K562 (cell line): ENCODE data around the gene RUVBL2. TPM values are rescaled to one million over a fixed set of nuclear protein-coding genes. Genes with fewer than 3 reads are reported as not detected.

Experiments
- BCL6 ChIP-seq: fragments of 250-450 bp; sonication (Bioruptor Pico); IDR thresholded peaks from 2 replicates; pipeline ENCODE4 v1.4.0; 2020
- CBX3 ChIP-seq, 2 experiments: IDR thresholded peaks; 1 replicate in 1 of 2; 2 replicates in 1 of 2; pipeline ENCODE4 v1.6.1; 2012; ENCODE audit warnings: inconsistent platforms in 2 of 2, low read length in 2 of 2, borderline replicate concordance in 1 of 2, control low read depth in 1 of 2
- FOXK2 ChIP-seq, 2 experiments: fragments of 450-650 bp; IDR thresholded peaks in 1 of 2; conservative IDR thresholded peaks in 1 of 2; 2 replicates each; pipeline ENCODE4 v1.6.1; 2016; ENCODE audit warnings: low read depth in 2 of 2, mild to moderate bottlenecking in 1 of 2
- FUS ChIP-seq: fragments of 200-400 bp; formaldehyde crosslinking; optimal IDR thresholded peaks from 2 replicates; pipeline ENCODE3; 2017; ENCODE audit warnings: low read depth, low read length
- GTF2B ChIP-seq: IDR thresholded peaks from 2 replicates; pipeline ENCODE4 v1.6.1; 2011; ENCODE audit not compliant: insufficient read length; ENCODE audit errors: extremely low read depth
- HIVEP1 ChIP-seq: fragments of 250-450 bp; sonication (Bioruptor Pico); IDR thresholded peaks from 2 replicates; pipeline ENCODE4 v1.4.0; 2020; ENCODE audit warnings: mild to moderate bottlenecking
- HMBOX1 ChIP-seq: sonication (generic); IDR thresholded peaks from 2 replicates; pipeline ENCODE4 v1.6.1; 2016
- ID3 ChIP-seq, 2 experiments: fragments of 250-450 bp in 1 of 2; fragments of 450-650 bp in 1 of 2; sonication (Bioruptor Pico) in 1 of 2; IDR thresholded peaks; 2 replicates each; pipeline versions ENCODE4 v1.6.1 to v1.8.0; 2016 to 2021; ENCODE audit warnings: mild to moderate bottlenecking in 2 of 2, moderate library complexity in 2 of 2, missing compliant biosample characterization in 1 of 2, missing genetic modification characterization in 1 of 2
- KAT2B ChIP-seq: IDR thresholded peaks from one replicate; pipeline ENCODE4 v1.6.1; 2012; ENCODE audit warnings: low read depth, mild to moderate bottlenecking, control low read depth, inconsistent platforms, low read length, moderate library complexity
- NFRKB ChIP-seq: fragments of 450-650 bp; IDR thresholded peaks from 2 replicates; pipeline ENCODE4 v1.6.1; 2016; ENCODE audit warnings: low read depth
- RBM25 ChIP-seq: fragments of 200-400 bp; formaldehyde crosslinking; IDR thresholded peaks from 2 replicates; pipeline ENCODE4 v1.6.1; 2018; ENCODE audit warnings: low read length, low read depth, moderate library complexity; ENCODE audit not compliant: severe bottlenecking
- RFX7 ChIP-seq: fragments of 250-450 bp; sonication (Bioruptor Pico); IDR thresholded peaks from 2 replicates; pipeline ENCODE4 v1.5.1; 2021; ENCODE audit warnings: mild to moderate bottlenecking
- RHOXF2B ChIP-seq: fragments of 250-450 bp; sonication (Bioruptor Pico); conservative IDR thresholded peaks from 2 replicates; pipeline ENCODE4 v1.5.1; 2021
- SLC30A9 ChIP-seq: fragments of 250-450 bp; sonication (Bioruptor Pico); IDR thresholded peaks from 2 replicates; pipeline ENCODE4 v1.8.0; 2022; ENCODE audit warnings: mild to moderate bottlenecking, moderate library complexity
- SREBF1 ChIP-seq: fragments of 150-350 bp; IDR thresholded peaks from 2 replicates; pipeline ENCODE4 v1.6.1; 2014; ENCODE audit warnings: antibody characterized with exemption, low read depth, low read length, borderline replicate concordance
- TFAM ChIP-seq: fragments of 250-450 bp; sonication (Bioruptor Pico); conservative IDR thresholded peaks from 2 replicates; pipeline ENCODE4 v1.5.0; 2021; ENCODE audit warnings: mild to moderate bottlenecking, moderate library complexity
- THRAP3 ChIP-seq: fragments of 450-650 bp; IDR thresholded peaks from 2 replicates; pipeline ENCODE4 v1.6.1; 2016; ENCODE audit warnings: mild to moderate bottlenecking, inconsistent platforms, borderline replicate concordance
- TSC22D4 ChIP-seq: fragments of 450-650 bp; IDR thresholded peaks from 2 replicates; pipeline ENCODE4 v1.6.1; 2016; ENCODE audit warnings: missing genetic modification characterization, missing biosample characterization, control low read depth
- YY1 ChIP-seq, 3 experiments: IDR thresholded peaks; 2 replicates each; pipeline ENCODE4 v1.6.1; 2011; ENCODE audit warnings: low read length in 2 of 3, mild to moderate bottlenecking in 2 of 3, moderate library complexity in 2 of 3, borderline replicate concordance in 1 of 3, control low read depth in 1 of 3, low read depth in 1 of 3; ENCODE audit not compliant: insufficient read depth in 3 of 3, insufficient replicate concordance in 2 of 3, control insufficient read depth in 1 of 3, insufficient read length in 1 of 3; ENCODE audit errors: extremely low read depth in 1 of 3
- ZFP1 ChIP-seq: fragments of 450-650 bp; formaldehyde crosslinking; IDR thresholded peaks from 2 replicates; pipeline ENCODE4 v1.4.0; 2020; ENCODE audit warnings: mild to moderate bottlenecking, mixed read lengths
- ZNF511 ChIP-seq: sonication (generic); formaldehyde crosslinking; IDR thresholded peaks from 2 replicates; pipeline ENCODE4 v1.8.0; 2022; ENCODE audit warnings: mild to moderate bottlenecking, missing genetic modification reagents
- ZNF583 ChIP-seq: fragments of 250-450 bp; sonication (Bioruptor Pico); IDR thresholded peaks from 2 replicates; pipeline ENCODE4 v1.4.0; 2020
- ZNF586 ChIP-seq: fragments of 450-650 bp; formaldehyde crosslinking; conservative IDR thresholded peaks from 2 replicates; pipeline ENCODE4 v1.4.0; 2020; ENCODE audit warnings: mild to moderate bottlenecking, moderate library complexity
- ZNF699 ChIP-seq: fragments of 250-450 bp; sonication (Bioruptor Pico); IDR thresholded peaks from 2 replicates; pipeline ENCODE4 v1.8.0; 2021; ENCODE audit warnings: mild to moderate bottlenecking, moderate library complexity; ENCODE audit not compliant: insufficient replicate concordance
- ZNF707 ChIP-seq: fragments of 250-450 bp; sonication (Bioruptor Pico); conservative IDR thresholded peaks from 2 replicates; pipeline ENCODE4 v1.8.0; 2022; ENCODE audit warnings: inconsistent platforms, mild to moderate bottlenecking, moderate library complexity
- ZNF76 ChIP-seq: fragments of 250-450 bp; sonication (Bioruptor Pico); IDR thresholded peaks from 2 replicates; pipeline ENCODE4 v1.4.0; 2020; ENCODE audit warnings: mild to moderate bottlenecking, moderate library complexity, borderline replicate concordance
- polyA plus RNA-seq, 8 experiments: library from polyadenylated mRNA; depleted of rRNA in 4 of 8; stranded (reverse) in 5 of 8; unstranded in 3 of 8; fragments of >200 nt; fragmentation: Nextera tagmentation in 2 of 8; fragmentation: Illumina TruSeq in 1 of 8; extraction: Ambion mirVana in 2 of 8; extraction: Trizol in 1 of 8; gene quantifications; 2 replicates each; pipeline versions ENCODE4 v1.2.1 to v1.2.3, GENCODE V29; 2011 to 2014; ENCODE audit warnings: inconsistent platforms in 1 of 8, missing spikeins in 1 of 8
- total RNA-seq, 7 experiments: library from RNA; depleted of rRNA in 6 of 7; stranded (reverse); fragments of >200 nt in 6 of 7; fragmentation: Illumina TruSeq in 2 of 7; extraction: Trizol in 2 of 7; gene quantifications; 2 replicates each; pipeline versions ENCODE4 v1.2.1 to v1.2.3, GENCODE V29; 2011 to 2021; ENCODE audit warnings: low replicate concordance in 1 of 7

Gene RUVBL2
- total and polyA plus RNA-seq, 9 of the 15 experiments (the other 6 are each of a cell fraction or from before 2014, with no cell fraction given), result 71.4 to 453 (median 237) TPM

- TF ChIP-seq KAT2B (no peak), NFRKB (peak; percentile 61), FOXK2 (conservative IDR thresholded peaks at IDR 0.05 in 1 of 2, IDR thresholded peaks at IDR 0.05 in 1 of 2; ENCODE audit: low read depth in 2 of 2) (peak in 1 of 2 experiments; percentile 49; a peak in 1 of 4 replicates), SREBF1 (no peak), ZNF583 (CRISPR knock-in tag) (peak; percentile 47; the same call in 1 of the 2 replicates), TFAM (no peak), ZNF76 (no peak; the same call in 1 of the 2 replicates), ZNF586 (CRISPR knock-in tag) (no peak), ZNF707 (no peak), THRAP3 (no peak), RBM25 (no peak), ZNF511 (CRISPR knock-in tag) (peak; percentile 85), YY1 (IDR thresholded peaks at IDR 0.05; ENCODE audit: borderline replicate concordance in 1 of 3, control insufficient read depth in 1 of 3, extremely low read depth in 1 of 3, insufficient read depth in 3 of 3, insufficient read length in 1 of 3, insufficient replicate concordance in 2 of 3, low read depth in 1 of 3, low read length in 2 of 3) (peak in 1 of 3 experiments; percentile 14), BCL6 (CRISPR knock-in tag) (no peak), GTF2B (peak; percentile 47), RHOXF2B (no peak), FUS (no peak), HIVEP1 (CRISPR knock-in tag) (0 out of 2 replicates have a peak, but pooled peaks have one; percentile 5), ZFP1 (CRISPR knock-in tag) (no peak), HMBOX1 (no peak), CBX3 (IDR thresholded peaks at IDR 0.05; ENCODE audit: borderline replicate concordance in 1 of 2, low read length in 2 of 2) (no peak; a peak in 1 of 3 replicates), TSC22D4 (no peak), RFX7 (CRISPR knock-in tag) (no peak), ZNF699 (CRISPR knock-in tag) (no peak), ID3 (CRISPR knock-in tag; IDR thresholded peaks at IDR 0.05) (no peak), ID3 (tag; IDR thresholded peaks at IDR 0.05) (peak; percentile 56; the same call in 1 of the 2 replicates), SLC30A9 (CRISPR knock-in tag) (no peak)
Observed at GRCh38 chr19:48962029-48962848, 31.4 kb upstream of the RUVBL2 start (continued).
